Measurements from ENCODE around the gene GRIN2B. TPM values are rescaled to one million over a fixed set of nuclear protein-coding genes. Genes with fewer than 3 reads are reported as not detected.

GRIN2B gene
- 0.49 TPM for total RNA-seq

DNA sequence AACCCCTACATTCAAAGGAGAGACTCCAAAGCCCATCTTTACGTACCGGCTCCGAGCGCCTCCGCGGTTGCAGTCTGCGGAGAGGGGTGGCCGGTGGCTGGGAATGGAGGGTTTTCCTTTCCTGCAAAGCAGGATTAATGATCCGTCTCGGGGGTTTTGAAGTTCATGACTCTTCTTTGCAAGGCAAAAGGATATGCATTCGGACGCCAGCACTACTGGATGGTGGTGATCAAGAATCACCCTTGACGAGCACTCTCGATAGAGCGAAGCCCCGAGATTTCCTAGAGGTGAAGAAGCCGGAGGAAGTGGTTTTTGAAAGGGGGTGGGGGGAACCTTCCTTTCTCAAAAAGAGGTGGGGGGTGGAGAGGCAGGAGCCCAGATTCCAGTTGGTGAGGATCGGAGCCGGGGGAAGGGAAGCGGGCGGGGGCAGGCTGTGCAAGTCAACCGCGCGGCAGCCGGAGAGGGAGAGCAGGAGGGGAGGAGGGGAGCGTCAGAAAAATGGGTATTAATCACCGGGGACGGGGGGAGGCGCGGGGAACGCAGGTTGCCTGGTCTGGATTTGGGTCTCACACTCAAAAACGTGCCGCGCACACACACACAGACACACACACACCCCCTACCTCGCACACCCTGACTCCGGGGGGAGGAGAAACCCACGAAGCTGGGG lies at the start of gene GRIN2B:
Gene GRIN2B, minus strand, starts transcription at position 307 of the 667 bp plus-strand sequence. CDS start 115,394 bp downstream, outside the sequence.
- peaks cover 13% of the 10 kb centered on the region for H3K4me1 ChIP-seq
- H3K27ac ChIP-seq, result no peak within 1 kb of the TSS
- H3K9me3 ChIP-seq, result no peaks in the 10 kb centered on the region
- peak within 1 kb of the TSS; percentile 18 to 36 for H3K4me3 ChIP-seq
- no peak for DNase-seq (ENCODE audit: extremely low spot score in 2 of 2)
- intact Hi-C loops (cut with DNase I), result no loop called here
- H3K27me3 ChIP-seq, result no peaks in the 10 kb centered on the region
- no peak for TF ChIP-seq POLR2A (IDR thresholded peaks at IDR 0.05)
- no peaks in the 10 kb centered on the region for H3K36me3 ChIP-seq

DNA sequence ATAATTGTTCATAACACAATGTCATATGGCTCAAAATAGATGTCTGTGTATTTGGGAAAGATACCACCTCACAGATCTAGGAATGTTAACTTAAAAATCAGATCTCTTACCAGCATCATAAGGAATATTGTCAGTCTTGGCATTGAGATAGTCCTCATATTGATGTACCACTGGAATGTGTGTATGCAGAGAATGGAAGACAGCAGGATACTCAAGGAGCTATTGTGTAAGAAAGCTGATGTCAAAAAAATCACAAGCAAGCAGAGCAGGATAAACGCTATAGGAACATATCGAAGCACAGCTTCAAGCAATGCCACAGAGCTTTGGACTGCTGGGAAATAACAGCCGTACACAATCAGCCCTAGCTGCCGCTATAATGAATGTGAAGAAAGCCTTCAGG lies 45.1 kb upstream of the GRIN2B start:
- no peaks in the 10 kb centered on the region for H3K4me1 ChIP-seq
- no peak for DNase-seq (ENCODE audit: extremely low spot score in 2 of 2)
- H3K27me3 ChIP-seq, result no peaks in the 10 kb centered on the region
- no peak overlapping the region for H3K4me3 ChIP-seq
- no peak overlapping the region for H3K27ac ChIP-seq
- H3K9me3 ChIP-seq, result no peaks in the 10 kb centered on the region
- intact Hi-C loops (cut with DNase I), result no loop called here
- no peaks in the 10 kb centered on the region for H3K36me3 ChIP-seq
- no peak for TF ChIP-seq POLR2A (IDR thresholded peaks at IDR 0.05)

DNA sequence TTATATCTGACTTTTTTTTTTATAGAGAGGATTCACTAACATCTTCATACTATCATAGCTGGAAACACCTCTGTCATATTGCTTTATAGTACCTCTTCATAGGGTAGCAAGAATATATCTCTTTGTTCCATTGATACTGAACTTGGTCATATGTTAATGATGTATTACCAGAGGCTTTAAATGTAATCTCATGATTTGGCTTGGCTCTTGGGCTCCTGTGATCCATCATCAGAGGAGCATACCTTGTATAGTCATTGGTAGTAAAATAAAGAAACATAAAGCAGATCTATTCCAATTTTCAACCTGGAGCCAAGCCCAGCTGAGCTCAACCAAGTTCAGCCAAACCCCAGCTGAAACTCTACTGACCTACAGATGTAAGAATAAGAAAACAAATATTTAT lies 43.2 kb upstream of the GRIN2B start:
- Histone ChIP-seq H3K27me3 (no peaks in the 10 kb centered on the region), H3K4me1 (no peaks in the 10 kb centered on the region), H3K27ac (no peak overlapping the region), H3K9me3 (no peaks in the 10 kb centered on the region), H3K4me3 (no peak overlapping the region), H3K36me3 (no peaks in the 10 kb centered on the region)
- intact Hi-C loops (cut with DNase I), result no loop called here
- DNase-seq (ENCODE audit: extremely low spot score in 2 of 2), result no peak
- TF ChIP-seq POLR2AphosphoS5 (IDR thresholded peaks at IDR 0.05; ENCODE audit: insufficient read depth in 1 of 2, low read depth in 1 of 2), result no peak
- TF ChIP-seq, protein P1, sequence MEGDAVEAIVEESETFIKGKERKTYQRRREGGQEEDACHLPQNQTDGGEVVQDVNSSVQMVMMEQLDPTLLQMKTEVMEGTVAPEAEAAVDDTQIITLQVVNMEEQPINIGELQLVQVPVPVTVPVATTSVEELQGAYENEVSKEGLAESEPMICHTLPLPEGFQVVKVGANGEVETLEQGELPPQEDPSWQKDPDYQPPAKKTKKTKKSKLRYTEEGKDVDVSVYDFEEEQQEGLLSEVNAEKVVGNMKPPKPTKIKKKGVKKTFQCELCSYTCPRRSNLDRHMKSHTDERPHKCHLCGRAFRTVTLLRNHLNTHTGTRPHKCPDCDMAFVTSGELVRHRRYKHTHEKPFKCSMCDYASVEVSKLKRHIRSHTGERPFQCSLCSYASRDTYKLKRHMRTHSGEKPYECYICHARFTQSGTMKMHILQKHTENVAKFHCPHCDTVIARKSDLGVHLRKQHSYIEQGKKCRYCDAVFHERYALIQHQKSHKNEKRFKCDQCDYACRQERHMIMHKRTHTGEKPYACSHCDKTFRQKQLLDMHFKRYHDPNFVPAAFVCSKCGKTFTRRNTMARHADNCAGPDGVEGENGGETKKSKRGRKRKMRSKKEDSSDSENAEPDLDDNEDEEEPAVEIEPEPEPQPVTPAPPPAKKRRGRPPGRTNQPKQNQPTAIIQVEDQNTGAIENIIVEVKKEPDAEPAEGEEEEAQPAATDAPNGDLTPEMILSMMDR (IDR thresholded peaks at IDR 0.05), result no peak

DNA sequence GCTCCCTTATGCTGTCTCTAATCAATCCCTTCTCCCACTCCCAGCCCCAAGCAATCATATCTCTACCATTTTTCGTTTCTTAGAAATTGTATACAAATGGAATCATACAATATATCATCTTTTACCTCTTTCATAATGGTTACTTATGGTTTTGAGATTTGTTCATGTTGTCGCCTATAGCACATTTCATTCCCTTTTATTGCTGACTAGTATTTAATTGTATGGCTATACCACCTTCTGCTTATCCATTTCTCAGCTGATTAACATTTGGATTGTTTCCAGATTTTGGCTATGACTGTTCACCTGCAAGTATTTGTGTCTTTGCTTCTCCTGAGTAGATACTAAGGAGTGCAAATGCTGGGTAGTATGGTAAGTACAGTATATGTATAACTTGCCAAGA lies 36.7 kb upstream of the GRIN2B start:
- TF ChIP-seq, protein P1 (IDR thresholded peaks at IDR 0.05), result no peak
- TF ChIP-seq POLR2A (IDR thresholded peaks at IDR 0.05) (no peak), POLR2AphosphoS5 (IDR thresholded peaks at IDR 0.05; ENCODE audit: insufficient read depth in 1 of 2, low read depth in 1 of 2) (no peak)
- H3K36me3 ChIP-seq, result no peaks in the 10 kb centered on the region
- no peaks in the 10 kb centered on the region for H3K27me3 ChIP-seq
- no peaks in the 10 kb centered on the region for H3K9me3 ChIP-seq
- no peak overlapping the region for H3K4me3 ChIP-seq
- H3K4me1 ChIP-seq, result no peaks in the 10 kb centered on the region
- H3K27ac ChIP-seq, result no peak overlapping the region
- no peak for DNase-seq (ENCODE audit: extremely low spot score in 2 of 2)
- intact Hi-C loops (cut with DNase I), result no loop called here

DNA sequence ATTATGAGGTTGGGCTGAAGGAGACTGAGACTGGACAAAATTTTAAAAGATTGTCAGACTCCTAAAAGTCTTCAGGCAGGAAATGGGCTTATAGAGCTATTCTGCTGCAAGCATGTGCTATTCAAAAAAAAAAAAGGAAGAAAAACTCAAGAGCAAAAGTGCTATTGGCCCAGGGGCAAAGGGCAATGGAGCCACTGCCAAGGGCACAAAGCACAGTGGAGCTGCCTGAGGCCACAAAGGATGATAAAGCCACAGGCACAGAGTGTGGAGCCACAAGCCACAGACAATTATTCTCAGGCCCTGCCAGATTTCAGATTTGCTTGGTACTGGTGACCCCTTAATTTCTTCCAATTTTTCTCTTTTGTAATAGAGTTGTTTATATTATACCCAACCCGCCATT lies 29.6 kb upstream of the GRIN2B start:
- DNase-seq (ENCODE audit: extremely low spot score in 2 of 2), result no peak
- no peak overlapping the region for H3K27ac ChIP-seq
- H3K27me3 ChIP-seq, result no peaks in the 10 kb centered on the region
- H3K4me1 ChIP-seq, result no peaks in the 10 kb centered on the region
- H3K9me3 ChIP-seq, result no peaks in the 10 kb centered on the region
- TF ChIP-seq, protein P1 (IDR thresholded peaks at IDR 0.05), result no peak
- no peak for TF ChIP-seq POLR2AphosphoS5 (IDR thresholded peaks at IDR 0.05; ENCODE audit: insufficient read depth in 1 of 2, low read depth in 1 of 2)
- TF ChIP-seq POLR2A (IDR thresholded peaks at IDR 0.05), result no peak
- intact Hi-C loops (cut with DNase I), result loop anchor here (2.0 kb wide), 1 partner anchor 26 kb away; no protein-coding TSS in a partner anchor
- no peak overlapping the region for H3K4me3 ChIP-seq
- no peaks in the 10 kb centered on the region for H3K36me3 ChIP-seq

DNA sequence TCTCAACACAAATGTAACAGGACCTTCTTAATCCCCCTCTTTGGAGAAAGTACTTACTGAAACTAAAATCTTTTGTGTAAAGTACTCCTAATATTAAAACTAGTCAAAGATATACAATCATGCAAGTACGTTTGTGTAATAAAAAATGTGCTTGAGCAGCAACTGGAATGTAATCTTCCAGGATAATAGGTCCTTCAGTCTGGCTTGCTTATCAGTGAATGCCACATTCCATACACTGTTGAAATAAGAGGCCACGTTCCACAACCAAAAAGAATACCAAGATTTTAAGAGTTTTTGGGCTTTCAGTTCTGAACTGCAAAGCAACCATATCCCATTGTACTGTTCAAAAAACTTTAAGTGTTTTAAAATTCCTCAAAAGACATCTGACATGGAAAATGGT lies 26.2 kb upstream of the GRIN2B start:
- H3K27me3 ChIP-seq, result no peaks in the 10 kb centered on the region
- H3K4me1 ChIP-seq, result no peaks in the 10 kb centered on the region
- DNase-seq (ENCODE audit: extremely low spot score in 2 of 2), result no peak
- H3K36me3 ChIP-seq, result no peaks in the 10 kb centered on the region
- TF ChIP-seq POLR2AphosphoS5 (IDR thresholded peaks at IDR 0.05; ENCODE audit: insufficient read depth in 1 of 2, low read depth in 1 of 2) (no peak), POLR2A (IDR thresholded peaks at IDR 0.05) (no peak)
- TF ChIP-seq, protein P1 (IDR thresholded peaks at IDR 0.05), result no peak
- H3K9me3 ChIP-seq, result no peaks in the 10 kb centered on the region
- no peak overlapping the region for H3K27ac ChIP-seq
- H3K4me3 ChIP-seq, result no peak overlapping the region
- intact Hi-C loops (cut with DNase I), result no loop called here
